HCT116 (cell line): ENCODE data around the gene NFIL3.

ENCODE experiments used
- POLR2A ChIP-seq: IDR thresholded peaks from 2 replicates; pipeline ENCODE4 v1.7.0; 2011; ENCODE audit warnings: borderline replicate concordance; ENCODE audit not compliant: insufficient read depth, insufficient read length; ENCODE audit errors: extremely low read depth
- REST ChIP-seq: IDR thresholded peaks from 2 replicates; pipeline ENCODE4 v1.6.1; 2012; ENCODE audit warnings: low read depth
- TCF7L2 ChIP-seq: IDR thresholded peaks from 2 replicates; pipeline ENCODE4 v1.7.0; 2011; ENCODE audit warnings: borderline replicate concordance, inconsistent platforms; ENCODE audit not compliant: insufficient read depth, insufficient read length; ENCODE audit errors: extremely low read depth

- TF ChIP-seq TCF7L2 (no peak), REST (no peak), POLR2A (no peak)
Observed at GRCh38 chr9:91359083-91359482, 64.5 kb downstream of the NFIL3 start.
